ENCODE results near the gene ATOH8.

- TF ChIP-seq CTCF (IDR thresholded peaks at IDR 0.05) (no peak), POLR2AphosphoS5 (IDR thresholded peaks at IDR 0.05; ENCODE audit: low read depth, low read length) (no peak), REST (IDR thresholded peaks at IDR 0.05; ENCODE audit: low read depth, low read length) (no peak)
Observed at GRCh38 chr2:85745619-85746018, 8.2 kb upstream of the ATOH8 start.

All from SK-N-SH (cell line).